HCT116 (cell line): ENCODE data around the gene FHIT. TPM values are rescaled to one million over a fixed set of nuclear protein-coding genes. Genes with fewer than 3 reads are reported as not detected.

ENCODE experiments used
- ATAC-seq: fragments of 200-7000 bp; cut with Tn5 transposase; 2 replicates; pipeline ENCODE4 v1.9.1; 2020; ENCODE audit warnings: mild to moderate bottlenecking, moderate library complexity
- BruUV-seq: library from RNA; stranded (reverse); fragments of 400-500 nt; replicated peaks from 2 replicates; lab custom pipeline; 2021; lab: Mats Ljungman, UMichigan
- CTCF ChIA-PET: fragments of 300-600 bp; sonication (Branson Sonifier 250); formaldehyde crosslinking; loops from one replicate; lab custom pipeline; 2021; ENCODE audit warnings: antibody characterized with exemption; lab: Charles Lee
- POLR2A ChIA-PET: fragments of 300-600, 350-600 bp; sonication (Branson Sonifier 250); formaldehyde crosslinking; loops from one replicate; lab custom pipeline; 2021; ENCODE audit warnings: antibody characterized with exemption; lab: Charles Lee
- RAD21 ChIA-PET, 2 experiments: fragments of 300-600 bp; sonication (Branson Sonifier 250); formaldehyde crosslinking; loops; one replicate each; lab custom pipeline; 2023; ENCODE audit warnings: low total read pairs in 2 of 2; ENCODE audit not compliant: uncharacterized antibody in 2 of 2, unreplicated experiment in 2 of 2, low non-redundant PET in 1 of 2; lab: Charles Lee
- DNase-seq: peaks from one replicate; pipeline ENCODE4 v3.0.0-alpha.2; 2010; ENCODE audit warnings: low read depth, low spot score
- H2AFZ ChIP-seq: fragments of 200-600 bp; shearing (Covaris generic), sonication (generic); 2 replicates; pipeline ENCODE4 v1.6.1; 2017; ENCODE audit warnings: low read depth, mixed run types, mixed read lengths, antibody characterized with exemption, low read length; ENCODE audit not compliant: poor library complexity, severe bottlenecking
- H3K27ac ChIP-seq: 2 replicates; pipeline ENCODE4 v1.5.1; 2012; ENCODE audit warnings: low read depth, low read length
- H3K27me3 ChIP-seq: fragments of 200-600 bp; sonication (generic); 2 replicates; pipeline ENCODE4 v1.6.1; 2016; ENCODE audit warnings: mixed run types, low read length, mixed read lengths; ENCODE audit not compliant: insufficient read depth
- H3K36me3 ChIP-seq, 2 experiments: fragments of 200-500 bp in 1 of 2; fragments of 200-600 bp in 1 of 2; sonication (Bioruptor generic) in 1 of 2; sonication (generic) in 1 of 2; 2 replicates each; pipeline versions ENCODE4 v1.5.1 to v1.6.1; 2014 to 2016; ENCODE audit warnings: low read length in 2 of 2, inconsistent platforms in 1 of 2, mixed read lengths in 1 of 2, mixed run types in 1 of 2; ENCODE audit not compliant: insufficient read depth in 2 of 2, control insufficient read depth in 1 of 2
- H3K4me1 ChIP-seq, 2 experiments: fragments of 200-600 bp in 1 of 2; sonication (generic) in 1 of 2; 2 replicates each; pipeline versions ENCODE4 v1.5.1 to v1.6.1; 2012 to 2017; ENCODE audit warnings: low read length in 2 of 2, inconsistent platforms in 1 of 2, mild to moderate bottlenecking in 1 of 2, mixed read lengths in 1 of 2, mixed run types in 1 of 2, moderate library complexity in 1 of 2; ENCODE audit not compliant: insufficient read depth in 2 of 2, control insufficient read depth in 1 of 2
- H3K4me2 ChIP-seq: fragments of 200-600 bp; sonication (generic); 2 replicates; pipeline ENCODE4 v1.6.1; 2017; ENCODE audit warnings: mixed run types, low read length, mixed read lengths
- H3K4me3 ChIP-seq, 2 experiments: fragments of 200-600 bp in 1 of 2; sonication (generic) in 1 of 2; replicated peaks in 1 of 2; 2 replicates each; pipeline ENCODE4 v1.5.1; 2011 to 2016; ENCODE audit warnings: low read length in 2 of 2, control low read depth in 1 of 2, low read depth in 1 of 2, mild to moderate bottlenecking in 1 of 2, mixed read lengths in 1 of 2, mixed run types in 1 of 2
- H3K79me2 ChIP-seq: fragments of 200-600 bp; sonication (generic); 2 replicates; pipeline ENCODE4 v1.6.1; 2017; ENCODE audit warnings: mild to moderate bottlenecking, mixed run types, low read length, moderate library complexity, mixed read lengths; ENCODE audit not compliant: insufficient read depth
- H3K9ac ChIP-seq: fragments of 200-600 bp; sonication (generic); 2 replicates; pipeline ENCODE4 v1.6.1; 2016; ENCODE audit warnings: low read length, mixed read lengths
- H3K9me2 ChIP-seq: fragments of 200-600 bp; sonication (generic), shearing (Covaris generic); 2 replicates; pipeline ENCODE4 v1.6.1; 2017; ENCODE audit warnings: mixed run types, mild to moderate bottlenecking, moderate library complexity; ENCODE audit not compliant: insufficient read depth
- H3K9me3 ChIP-seq, 2 experiments: fragments of 200-500 bp in 1 of 2; fragments of 200-600 bp in 1 of 2; sonication (Bioruptor generic) in 1 of 2; sonication (generic) in 1 of 2; 2 replicates each; pipeline ENCODE4 v1.6.1; 2014 to 2017; ENCODE audit warnings: low read length in 2 of 2, mixed read lengths in 2 of 2, inconsistent platforms in 1 of 2, low read depth in 1 of 2, mild to moderate bottlenecking in 1 of 2, mixed run types in 1 of 2, moderate library complexity in 1 of 2; ENCODE audit not compliant: control insufficient read depth in 1 of 2, insufficient read depth in 1 of 2
- H4K20me1 ChIP-seq: fragments of 200-600 bp; sonication (generic), shearing (Covaris generic); 2 replicates; pipeline ENCODE4 v1.6.1; 2017; ENCODE audit warnings: mixed run types, mild to moderate bottlenecking, moderate library complexity; ENCODE audit not compliant: insufficient read depth
- CEBPB ChIP-seq: IDR thresholded peaks from 2 replicates; pipeline ENCODE4 v1.6.1; 2012; ENCODE audit warnings: low read depth
- EGR1 ChIP-seq: IDR thresholded peaks from 2 replicates; pipeline ENCODE4 v1.6.1; 2012; ENCODE audit warnings: low read depth
- JUND ChIP-seq: IDR thresholded peaks from 2 replicates; pipeline ENCODE4 v1.6.1; 2012
- RAD21 ChIP-seq: IDR thresholded peaks from 2 replicates; pipeline ENCODE4 v1.6.1; 2012; ENCODE audit warnings: low read depth, mild to moderate bottlenecking
- intact Hi-C: fragments of 100-400 bp; cut with micrococcal nuclease; formaldehyde crosslinking; loops from 2 replicates; pipeline ENCODE4 v1.10.0; 2022
- total RNA-seq: library from RNA; stranded (reverse); gene quantifications from one replicate; pipeline ENCODE4 v1.2.1, GENCODE V29; 2021; ENCODE audit not compliant: unreplicated experiment
- TF ChIP-seq, protein P1 (sequence below): IDR thresholded peaks from 2 replicates; pipeline ENCODE4 v1.6.1; 2012; ENCODE audit warnings: low read depth

FHIT gene
- total RNA-seq, 1 experiment from 2014 or later: 20.1 TPM

DNA sequence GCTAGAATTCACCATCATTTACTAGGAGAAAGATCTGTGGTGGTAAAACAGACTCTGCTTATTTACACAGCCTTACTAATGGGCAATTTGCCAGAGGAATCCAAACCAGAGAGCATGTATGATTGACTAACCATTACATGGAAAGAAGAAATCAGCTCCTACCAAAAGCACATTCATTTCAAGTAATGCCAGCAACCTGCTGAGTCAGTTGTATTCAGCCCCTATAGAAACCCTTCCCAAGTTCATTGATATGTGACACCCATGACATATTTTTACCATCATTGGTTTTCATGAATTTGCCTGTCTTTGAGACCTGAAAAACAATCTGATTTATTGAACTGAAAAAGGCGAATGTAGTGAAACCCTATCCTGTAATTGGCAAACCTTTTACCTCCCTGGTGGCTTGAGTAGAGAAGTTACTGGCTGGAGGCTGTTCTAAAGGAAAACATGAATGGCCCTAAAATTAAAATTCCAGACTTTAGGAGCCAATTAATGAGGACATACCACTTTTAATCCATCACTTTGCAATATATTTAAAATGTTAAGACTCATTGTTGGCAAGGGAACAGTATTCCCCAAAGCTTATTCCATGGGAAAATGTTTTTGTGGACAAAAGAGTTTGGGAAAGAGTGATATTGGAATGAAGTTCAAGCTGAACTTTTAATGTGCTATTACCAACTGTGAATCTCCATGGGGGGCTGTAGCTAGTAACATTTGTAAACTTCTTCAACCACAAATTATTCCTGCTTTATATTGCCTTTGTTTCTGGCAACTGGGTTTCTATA is 542.9 kb downstream of the FHIT start:
- TF ChIP-seq, protein P1, sequence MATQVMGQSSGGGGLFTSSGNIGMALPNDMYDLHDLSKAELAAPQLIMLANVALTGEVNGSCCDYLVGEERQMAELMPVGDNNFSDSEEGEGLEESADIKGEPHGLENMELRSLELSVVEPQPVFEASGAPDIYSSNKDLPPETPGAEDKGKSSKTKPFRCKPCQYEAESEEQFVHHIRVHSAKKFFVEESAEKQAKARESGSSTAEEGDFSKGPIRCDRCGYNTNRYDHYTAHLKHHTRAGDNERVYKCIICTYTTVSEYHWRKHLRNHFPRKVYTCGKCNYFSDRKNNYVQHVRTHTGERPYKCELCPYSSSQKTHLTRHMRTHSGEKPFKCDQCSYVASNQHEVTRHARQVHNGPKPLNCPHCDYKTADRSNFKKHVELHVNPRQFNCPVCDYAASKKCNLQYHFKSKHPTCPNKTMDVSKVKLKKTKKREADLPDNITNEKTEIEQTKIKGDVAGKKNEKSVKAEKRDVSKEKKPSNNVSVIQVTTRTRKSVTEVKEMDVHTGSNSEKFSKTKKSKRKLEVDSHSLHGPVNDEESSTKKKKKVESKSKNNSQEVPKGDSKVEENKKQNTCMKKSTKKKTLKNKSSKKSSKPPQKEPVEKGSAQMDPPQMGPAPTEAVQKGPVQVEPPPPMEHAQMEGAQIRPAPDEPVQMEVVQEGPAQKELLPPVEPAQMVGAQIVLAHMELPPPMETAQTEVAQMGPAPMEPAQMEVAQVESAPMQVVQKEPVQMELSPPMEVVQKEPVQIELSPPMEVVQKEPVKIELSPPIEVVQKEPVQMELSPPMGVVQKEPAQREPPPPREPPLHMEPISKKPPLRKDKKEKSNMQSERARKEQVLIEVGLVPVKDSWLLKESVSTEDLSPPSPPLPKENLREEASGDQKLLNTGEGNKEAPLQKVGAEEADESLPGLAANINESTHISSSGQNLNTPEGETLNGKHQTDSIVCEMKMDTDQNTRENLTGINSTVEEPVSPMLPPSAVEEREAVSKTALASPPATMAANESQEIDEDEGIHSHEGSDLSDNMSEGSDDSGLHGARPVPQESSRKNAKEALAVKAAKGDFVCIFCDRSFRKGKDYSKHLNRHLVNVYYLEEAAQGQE: no peak
- TF ChIP-seq CEBPB: no peak
- TF ChIP-seq JUND: no peak
- TF ChIP-seq EGR1: no peak
- TF ChIP-seq RAD21: no peak
- TF ChIP-seq, all 23 proteins: peak for 0
- no TSS peak for BruUV-seq
- Histone ChIP-seq H3K4me2 (no peak overlapping the region), H3K27me3 (no peaks in the 10 kb centered on the region), H3K4me3 (no peak overlapping the region), H3K79me2 (no peaks in the 10 kb centered on the region), H2AFZ (no peak overlapping the region), H3K9me3 (no peaks in the 10 kb centered on the region), H3K27ac (no peak overlapping the region), H4K20me1 (no peaks in the 10 kb centered on the region), H3K4me1 (no peaks in the 10 kb centered on the region), H3K36me3 (no peaks in the 10 kb centered on the region), H3K9ac (no peak overlapping the region), H3K9me2 (no peaks in the 10 kb centered on the region)
- ChIA-PET CTCF (no interaction called here), POLR2A (no interaction called here), RAD21 (no interaction called here)
- intact Hi-C loops: no loop called here
- DNase-seq (no peak), ATAC-seq (no peak)
